HCT116 (cell line): Measurements from ENCODE around the gene NINJ2. TPM values are rescaled to one million over a fixed set of nuclear protein-coding genes. Genes with fewer than 3 reads are reported as not detected.

ENCODE experiments used
- ATAC-seq: fragments of 200-7000 bp; cut with Tn5 transposase; 2 replicates; pipeline ENCODE4 v1.9.1; 2020; ENCODE audit warnings: mild to moderate bottlenecking, moderate library complexity
- BruUV-seq: library from RNA; stranded (reverse); fragments of 400-500 nt; replicated peaks from 2 replicates; lab custom pipeline; 2021; lab: Mats Ljungman, UMichigan
- CTCF ChIA-PET: fragments of 300-600 bp; sonication (Branson Sonifier 250); formaldehyde crosslinking; loops from one replicate; lab custom pipeline; 2021; ENCODE audit warnings: antibody characterized with exemption; lab: Charles Lee
- POLR2A ChIA-PET: fragments of 300-600, 350-600 bp; sonication (Branson Sonifier 250); formaldehyde crosslinking; loops from one replicate; lab custom pipeline; 2021; ENCODE audit warnings: antibody characterized with exemption; lab: Charles Lee
- RAD21 ChIA-PET, 2 experiments: fragments of 300-600 bp; sonication (Branson Sonifier 250); formaldehyde crosslinking; loops; one replicate each; lab custom pipeline; 2023; ENCODE audit warnings: low total read pairs in 2 of 2; ENCODE audit not compliant: uncharacterized antibody in 2 of 2, unreplicated experiment in 2 of 2, low non-redundant PET in 1 of 2; lab: Charles Lee
- DNase-seq: peaks from one replicate; pipeline ENCODE4 v3.0.0-alpha.2; 2010; ENCODE audit warnings: low read depth, low spot score
- H2AFZ ChIP-seq: fragments of 200-600 bp; shearing (Covaris generic), sonication (generic); 2 replicates; pipeline ENCODE4 v1.6.1; 2017; ENCODE audit warnings: low read depth, mixed run types, mixed read lengths, antibody characterized with exemption, low read length; ENCODE audit not compliant: poor library complexity, severe bottlenecking
- H3K27ac ChIP-seq: 2 replicates; pipeline ENCODE4 v1.5.1; 2012; ENCODE audit warnings: low read depth, low read length
- H3K27me3 ChIP-seq: fragments of 200-600 bp; sonication (generic); 2 replicates; pipeline ENCODE4 v1.6.1; 2016; ENCODE audit warnings: mixed run types, low read length, mixed read lengths; ENCODE audit not compliant: insufficient read depth
- H3K36me3 ChIP-seq, 2 experiments: fragments of 200-500 bp in 1 of 2; fragments of 200-600 bp in 1 of 2; sonication (Bioruptor generic) in 1 of 2; sonication (generic) in 1 of 2; 2 replicates each; pipeline versions ENCODE4 v1.5.1 to v1.6.1; 2014 to 2016; ENCODE audit warnings: low read length in 2 of 2, inconsistent platforms in 1 of 2, mixed read lengths in 1 of 2, mixed run types in 1 of 2; ENCODE audit not compliant: insufficient read depth in 2 of 2, control insufficient read depth in 1 of 2
- H3K4me1 ChIP-seq, 2 experiments: fragments of 200-600 bp in 1 of 2; sonication (generic) in 1 of 2; 2 replicates each; pipeline versions ENCODE4 v1.5.1 to v1.6.1; 2012 to 2017; ENCODE audit warnings: low read length in 2 of 2, inconsistent platforms in 1 of 2, mild to moderate bottlenecking in 1 of 2, mixed read lengths in 1 of 2, mixed run types in 1 of 2, moderate library complexity in 1 of 2; ENCODE audit not compliant: insufficient read depth in 2 of 2, control insufficient read depth in 1 of 2
- H3K4me2 ChIP-seq: fragments of 200-600 bp; sonication (generic); 2 replicates; pipeline ENCODE4 v1.6.1; 2017; ENCODE audit warnings: mixed run types, low read length, mixed read lengths
- H3K4me3 ChIP-seq, 2 experiments: fragments of 200-600 bp in 1 of 2; sonication (generic) in 1 of 2; replicated peaks in 1 of 2; 2 replicates each; pipeline ENCODE4 v1.5.1; 2011 to 2016; ENCODE audit warnings: low read length in 2 of 2, control low read depth in 1 of 2, low read depth in 1 of 2, mild to moderate bottlenecking in 1 of 2, mixed read lengths in 1 of 2, mixed run types in 1 of 2
- H3K79me2 ChIP-seq: fragments of 200-600 bp; sonication (generic); 2 replicates; pipeline ENCODE4 v1.6.1; 2017; ENCODE audit warnings: mild to moderate bottlenecking, mixed run types, low read length, moderate library complexity, mixed read lengths; ENCODE audit not compliant: insufficient read depth
- H3K9ac ChIP-seq: fragments of 200-600 bp; sonication (generic); 2 replicates; pipeline ENCODE4 v1.6.1; 2016; ENCODE audit warnings: low read length, mixed read lengths
- H3K9me2 ChIP-seq: fragments of 200-600 bp; sonication (generic), shearing (Covaris generic); 2 replicates; pipeline ENCODE4 v1.6.1; 2017; ENCODE audit warnings: mixed run types, mild to moderate bottlenecking, moderate library complexity; ENCODE audit not compliant: insufficient read depth
- H3K9me3 ChIP-seq, 2 experiments: fragments of 200-500 bp in 1 of 2; fragments of 200-600 bp in 1 of 2; sonication (Bioruptor generic) in 1 of 2; sonication (generic) in 1 of 2; 2 replicates each; pipeline ENCODE4 v1.6.1; 2014 to 2017; ENCODE audit warnings: low read length in 2 of 2, mixed read lengths in 2 of 2, inconsistent platforms in 1 of 2, low read depth in 1 of 2, mild to moderate bottlenecking in 1 of 2, mixed run types in 1 of 2, moderate library complexity in 1 of 2; ENCODE audit not compliant: control insufficient read depth in 1 of 2, insufficient read depth in 1 of 2
- H4K20me1 ChIP-seq: fragments of 200-600 bp; sonication (generic), shearing (Covaris generic); 2 replicates; pipeline ENCODE4 v1.6.1; 2017; ENCODE audit warnings: mixed run types, mild to moderate bottlenecking, moderate library complexity; ENCODE audit not compliant: insufficient read depth
- ATF3 ChIP-seq: IDR thresholded peaks from 2 replicates; pipeline ENCODE4 v1.6.1; 2012
- CBX3 ChIP-seq: IDR thresholded peaks from 2 replicates; pipeline ENCODE4 v1.6.1; 2012; ENCODE audit warnings: low read depth
- EGR1 ChIP-seq: IDR thresholded peaks from 2 replicates; pipeline ENCODE4 v1.6.1; 2012; ENCODE audit warnings: low read depth
- ELF1 ChIP-seq: IDR thresholded peaks from 2 replicates; pipeline ENCODE4 v1.6.1; 2012; ENCODE audit warnings: low read depth, borderline replicate concordance
- EZH2 ChIP-seq: fragments of 200-600 bp; sonication (generic); IDR thresholded peaks from 2 replicates; pipeline ENCODE4 v1.6.1; 2017; ENCODE audit warnings: antibody characterized with exemption, mixed run types
- EZH2phosphoT487 ChIP-seq: fragments of 200-600 bp; IDR thresholded peaks from 2 replicates; pipeline ENCODE4 v1.6.1; 2018; ENCODE audit warnings: antibody characterized with exemption, borderline replicate concordance
- FOSL1 ChIP-seq: IDR thresholded peaks from 2 replicates; pipeline ENCODE4 v1.6.1; 2012; ENCODE audit warnings: low read depth
- JUND ChIP-seq: IDR thresholded peaks from 2 replicates; pipeline ENCODE4 v1.6.1; 2012
- MAX ChIP-seq: IDR thresholded peaks from 2 replicates; pipeline ENCODE4 v1.6.1; 2012
- POLR2AphosphoS5 ChIP-seq: IDR thresholded peaks from 2 replicates; pipeline ENCODE4 v1.6.1; 2011; ENCODE audit warnings: mild to moderate bottlenecking, low read depth, low read length, moderate library complexity
- REST ChIP-seq: IDR thresholded peaks from 2 replicates; pipeline ENCODE4 v1.6.1; 2012; ENCODE audit warnings: low read depth
- SP1 ChIP-seq: IDR thresholded peaks from 2 replicates; pipeline ENCODE4 v1.6.1; 2012; ENCODE audit warnings: low read depth
- YY1 ChIP-seq: IDR thresholded peaks from 2 replicates; pipeline ENCODE4 v1.6.1; 2011; ENCODE audit warnings: low read length, low read depth, moderate library complexity, mild to moderate bottlenecking; ENCODE audit not compliant: insufficient replicate concordance; ENCODE audit errors: extremely low read depth
- ZFX ChIP-seq: fragments of 450-650 bp; IDR thresholded peaks from 2 replicates; pipeline ENCODE4 v1.6.1; 2017
- ZNF274 ChIP-seq: fragments of 200-500 bp; sonication (Bioruptor generic); IDR thresholded peaks from 2 replicates; pipeline ENCODE4 v1.6.1; 2014; ENCODE audit warnings: mild to moderate bottlenecking, low read depth, low read length, inconsistent platforms
- intact Hi-C: fragments of 100-400 bp; cut with micrococcal nuclease; formaldehyde crosslinking; loops from 2 replicates; pipeline ENCODE4 v1.10.0; 2022
- total RNA-seq: library from RNA; stranded (reverse); gene quantifications from one replicate; pipeline ENCODE4 v1.2.1, GENCODE V29; 2021; ENCODE audit not compliant: unreplicated experiment
- TF ChIP-seq, protein P1 (sequence below), 3 experiments: fragments of 200-600 bp in 1 of 3; sonication (generic) in 1 of 3; IDR thresholded peaks in 2 of 3; conservative IDR thresholded peaks in 1 of 3; 2 replicates each; pipeline ENCODE4 v1.5.1; 2012 to 2017; ENCODE audit warnings: low read depth in 2 of 3, low read length in 2 of 3, antibody characterized with exemption in 1 of 3, borderline replicate concordance in 1 of 3, control low read depth in 1 of 3, mild to moderate bottlenecking in 1 of 3, mixed read lengths in 1 of 3, mixed run types in 1 of 3, moderate library complexity in 1 of 3; ENCODE audit not compliant: insufficient read depth in 1 of 3
- TF ChIP-seq, protein P2 (sequence below): IDR thresholded peaks from 2 replicates; pipeline ENCODE4 v1.6.1; 2011; ENCODE audit warnings: mild to moderate bottlenecking, low read length, moderate library complexity; ENCODE audit not compliant: insufficient replicate concordance; ENCODE audit errors: extremely low read depth

The NINJ2 gene
- total RNA-seq, 1 experiment from 2014 or later: not detected

- ChIA-PET RAD21 (no interaction called here), POLR2A (no interaction called here), CTCF (no interaction called here)
- TF ChIP-seq ZNF274: no peak
- no peak for TF ChIP-seq EZH2
- no peak for TF ChIP-seq REST
- no peak for TF ChIP-seq EGR1
- TF ChIP-seq ZFX: no peak
- TF ChIP-seq ATF3: no peak
- TF ChIP-seq FOSL1: no peak
- no peak for TF ChIP-seq EZH2phosphoT487
- TF ChIP-seq, protein P1, sequence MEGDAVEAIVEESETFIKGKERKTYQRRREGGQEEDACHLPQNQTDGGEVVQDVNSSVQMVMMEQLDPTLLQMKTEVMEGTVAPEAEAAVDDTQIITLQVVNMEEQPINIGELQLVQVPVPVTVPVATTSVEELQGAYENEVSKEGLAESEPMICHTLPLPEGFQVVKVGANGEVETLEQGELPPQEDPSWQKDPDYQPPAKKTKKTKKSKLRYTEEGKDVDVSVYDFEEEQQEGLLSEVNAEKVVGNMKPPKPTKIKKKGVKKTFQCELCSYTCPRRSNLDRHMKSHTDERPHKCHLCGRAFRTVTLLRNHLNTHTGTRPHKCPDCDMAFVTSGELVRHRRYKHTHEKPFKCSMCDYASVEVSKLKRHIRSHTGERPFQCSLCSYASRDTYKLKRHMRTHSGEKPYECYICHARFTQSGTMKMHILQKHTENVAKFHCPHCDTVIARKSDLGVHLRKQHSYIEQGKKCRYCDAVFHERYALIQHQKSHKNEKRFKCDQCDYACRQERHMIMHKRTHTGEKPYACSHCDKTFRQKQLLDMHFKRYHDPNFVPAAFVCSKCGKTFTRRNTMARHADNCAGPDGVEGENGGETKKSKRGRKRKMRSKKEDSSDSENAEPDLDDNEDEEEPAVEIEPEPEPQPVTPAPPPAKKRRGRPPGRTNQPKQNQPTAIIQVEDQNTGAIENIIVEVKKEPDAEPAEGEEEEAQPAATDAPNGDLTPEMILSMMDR (IDR thresholded peaks at IDR 0.05 in 2 of 3, conservative IDR thresholded peaks at IDR 0.05 in 1 of 3; ENCODE audit: borderline replicate concordance in 1 of 3, insufficient read depth in 1 of 3, low read depth in 2 of 3, low read length in 2 of 3): no peak
- TF ChIP-seq YY1: no peak
- TF ChIP-seq, protein P2, sequence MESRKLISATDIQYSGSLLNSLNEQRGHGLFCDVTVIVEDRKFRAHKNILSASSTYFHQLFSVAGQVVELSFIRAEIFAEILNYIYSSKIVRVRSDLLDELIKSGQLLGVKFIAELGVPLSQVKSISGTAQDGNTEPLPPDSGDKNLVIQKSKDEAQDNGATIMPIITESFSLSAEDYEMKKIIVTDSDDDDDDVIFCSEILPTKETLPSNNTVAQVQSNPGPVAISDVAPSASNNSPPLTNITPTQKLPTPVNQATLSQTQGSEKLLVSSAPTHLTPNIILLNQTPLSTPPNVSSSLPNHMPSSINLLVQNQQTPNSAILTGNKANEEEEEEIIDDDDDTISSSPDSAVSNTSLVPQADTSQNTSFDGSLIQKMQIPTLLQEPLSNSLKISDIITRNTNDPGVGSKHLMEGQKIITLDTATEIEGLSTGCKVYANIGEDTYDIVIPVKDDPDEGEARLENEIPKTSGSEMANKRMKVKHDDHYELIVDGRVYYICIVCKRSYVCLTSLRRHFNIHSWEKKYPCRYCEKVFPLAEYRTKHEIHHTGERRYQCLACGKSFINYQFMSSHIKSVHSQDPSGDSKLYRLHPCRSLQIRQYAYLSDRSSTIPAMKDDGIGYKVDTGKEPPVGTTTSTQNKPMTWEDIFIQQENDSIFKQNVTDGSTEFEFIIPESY: no peak
- no peak for TF ChIP-seq POLR2AphosphoS5
- no peak for TF ChIP-seq CBX3
- no peak for TF ChIP-seq JUND
- TF ChIP-seq MAX: no peak
- TF ChIP-seq SP1: no peak
- no peak for TF ChIP-seq ELF1
- DNase-seq (no peak), ATAC-seq (no peak)
- no TSS peak for BruUV-seq
- H3K4me1 ChIP-seq: peaks cover under 1 to 8% of the 10 kb centered on the region in 2 experiments; a peak in 2 of 4 replicates
- intact Hi-C loops: no loop called here
- H3K27me3 ChIP-seq: no peaks in the 10 kb centered on the region
- no peaks in the 10 kb centered on the region for H3K9me3 ChIP-seq
- H3K9ac ChIP-seq: no peak overlapping the region
- H2AFZ ChIP-seq: no peak overlapping the region
- H4K20me1 ChIP-seq: no peaks in the 10 kb centered on the region
- no peak overlapping the region for H3K4me3 ChIP-seq
- no peaks in the 10 kb centered on the region for H3K9me2 ChIP-seq
- no peak overlapping the region for H3K27ac ChIP-seq
- H3K79me2 ChIP-seq: no peaks in the 10 kb centered on the region
- no peaks in the 10 kb centered on the region for H3K36me3 ChIP-seq
- no peak overlapping the region for H3K4me2 ChIP-seq
Observed at GRCh38 chr12:623172-623864, 39.9 kb downstream of the NINJ2 start.
